Ishikawa (cell line): ENCODE data around the gene TREX2.

Source experiments
- CEBPB ChIP-seq: IDR thresholded peaks from 2 replicates; pipeline ENCODE4 v1.6.1; 2012
- CREB1 ChIP-seq: IDR thresholded peaks from 2 replicates; pipeline ENCODE4 v1.6.1; 2012; ENCODE audit warnings: low read depth
- EGR1 ChIP-seq: IDR thresholded peaks from 2 replicates; pipeline ENCODE4 v1.6.1; 2012
- EP300 ChIP-seq: IDR thresholded peaks from 2 replicates; pipeline ENCODE4 v1.6.1; 2012; ENCODE audit warnings: borderline replicate concordance
- FOXM1 ChIP-seq: IDR thresholded peaks from 2 replicates; pipeline ENCODE4 v1.6.1; 2012; ENCODE audit warnings: low read depth, borderline replicate concordance
- MAX ChIP-seq: IDR thresholded peaks from 2 replicates; pipeline ENCODE4 v1.6.1; 2012
- NFIC ChIP-seq: IDR thresholded peaks from 2 replicates; pipeline ENCODE4 v1.6.1; 2012
- RAD21 ChIP-seq: IDR thresholded peaks from 2 replicates; pipeline ENCODE4 v1.6.1; 2012; ENCODE audit warnings: low read depth
- TAF1 ChIP-seq: IDR thresholded peaks from 2 replicates; pipeline ENCODE4 v1.6.1; 2012; ENCODE audit warnings: low read depth, mild to moderate bottlenecking
- TCF12 ChIP-seq: IDR thresholded peaks from 2 replicates; pipeline ENCODE4 v1.6.1; 2012; ENCODE audit warnings: low read depth
- TEAD4 ChIP-seq: IDR thresholded peaks from 2 replicates; pipeline ENCODE4 v1.6.1; 2012
- YY1 ChIP-seq: IDR thresholded peaks from 2 replicates; pipeline ENCODE4 v1.6.1; 2012; ENCODE audit warnings: low read depth
- ZBTB7A ChIP-seq: IDR thresholded peaks from 2 replicates; pipeline ENCODE4 v1.6.1; 2012; ENCODE audit warnings: low read depth
- TF ChIP-seq, protein P1 (sequence below): IDR thresholded peaks from 2 replicates; pipeline ENCODE4 v1.6.1; 2012; ENCODE audit warnings: low read depth, mild to moderate bottlenecking
- TF ChIP-seq, protein P2 (sequence below): IDR thresholded peaks from 2 replicates; pipeline ENCODE4 v1.6.1; 2012

TREX2 gene

GRCh38 chrX:153435845-153436244 is 10.0 kb downstream of the TREX2 start:
- TF ChIP-seq, protein P1, sequence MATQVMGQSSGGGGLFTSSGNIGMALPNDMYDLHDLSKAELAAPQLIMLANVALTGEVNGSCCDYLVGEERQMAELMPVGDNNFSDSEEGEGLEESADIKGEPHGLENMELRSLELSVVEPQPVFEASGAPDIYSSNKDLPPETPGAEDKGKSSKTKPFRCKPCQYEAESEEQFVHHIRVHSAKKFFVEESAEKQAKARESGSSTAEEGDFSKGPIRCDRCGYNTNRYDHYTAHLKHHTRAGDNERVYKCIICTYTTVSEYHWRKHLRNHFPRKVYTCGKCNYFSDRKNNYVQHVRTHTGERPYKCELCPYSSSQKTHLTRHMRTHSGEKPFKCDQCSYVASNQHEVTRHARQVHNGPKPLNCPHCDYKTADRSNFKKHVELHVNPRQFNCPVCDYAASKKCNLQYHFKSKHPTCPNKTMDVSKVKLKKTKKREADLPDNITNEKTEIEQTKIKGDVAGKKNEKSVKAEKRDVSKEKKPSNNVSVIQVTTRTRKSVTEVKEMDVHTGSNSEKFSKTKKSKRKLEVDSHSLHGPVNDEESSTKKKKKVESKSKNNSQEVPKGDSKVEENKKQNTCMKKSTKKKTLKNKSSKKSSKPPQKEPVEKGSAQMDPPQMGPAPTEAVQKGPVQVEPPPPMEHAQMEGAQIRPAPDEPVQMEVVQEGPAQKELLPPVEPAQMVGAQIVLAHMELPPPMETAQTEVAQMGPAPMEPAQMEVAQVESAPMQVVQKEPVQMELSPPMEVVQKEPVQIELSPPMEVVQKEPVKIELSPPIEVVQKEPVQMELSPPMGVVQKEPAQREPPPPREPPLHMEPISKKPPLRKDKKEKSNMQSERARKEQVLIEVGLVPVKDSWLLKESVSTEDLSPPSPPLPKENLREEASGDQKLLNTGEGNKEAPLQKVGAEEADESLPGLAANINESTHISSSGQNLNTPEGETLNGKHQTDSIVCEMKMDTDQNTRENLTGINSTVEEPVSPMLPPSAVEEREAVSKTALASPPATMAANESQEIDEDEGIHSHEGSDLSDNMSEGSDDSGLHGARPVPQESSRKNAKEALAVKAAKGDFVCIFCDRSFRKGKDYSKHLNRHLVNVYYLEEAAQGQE: no peak
- TF ChIP-seq ZBTB7A (no peak), CREB1 (no peak), YY1 (no peak), MAX (no peak), EGR1 (no peak), TEAD4 (no peak), TAF1 (no peak), TCF12 (no peak), EP300 (no peak), NFIC (no peak), FOXM1 (no peak)
- TF ChIP-seq, protein P2, sequence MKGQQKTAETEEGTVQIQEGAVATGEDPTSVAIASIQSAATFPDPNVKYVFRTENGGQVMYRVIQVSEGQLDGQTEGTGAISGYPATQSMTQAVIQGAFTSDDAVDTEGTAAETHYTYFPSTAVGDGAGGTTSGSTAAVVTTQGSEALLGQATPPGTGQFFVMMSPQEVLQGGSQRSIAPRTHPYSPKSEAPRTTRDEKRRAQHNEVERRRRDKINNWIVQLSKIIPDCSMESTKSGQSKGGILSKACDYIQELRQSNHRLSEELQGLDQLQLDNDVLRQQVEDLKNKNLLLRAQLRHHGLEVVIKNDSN: no peak

- TF ChIP-seq, protein P1: no peak
- TF ChIP-seq CREB1 (no peak), CEBPB (no peak), TAF1 (no peak), ZBTB7A (no peak), EGR1 (no peak), YY1 (no peak), TCF12 (no peak), NFIC (no peak), FOXM1 (no peak), RAD21 (no peak), MAX (no peak), EP300 (no peak), TEAD4 (no peak)
- TF ChIP-seq, protein P2: no peak
These were observed 11.1 kb downstream of the TREX2 start for GRCh38 chrX:153434801-153435200.

DNA sequence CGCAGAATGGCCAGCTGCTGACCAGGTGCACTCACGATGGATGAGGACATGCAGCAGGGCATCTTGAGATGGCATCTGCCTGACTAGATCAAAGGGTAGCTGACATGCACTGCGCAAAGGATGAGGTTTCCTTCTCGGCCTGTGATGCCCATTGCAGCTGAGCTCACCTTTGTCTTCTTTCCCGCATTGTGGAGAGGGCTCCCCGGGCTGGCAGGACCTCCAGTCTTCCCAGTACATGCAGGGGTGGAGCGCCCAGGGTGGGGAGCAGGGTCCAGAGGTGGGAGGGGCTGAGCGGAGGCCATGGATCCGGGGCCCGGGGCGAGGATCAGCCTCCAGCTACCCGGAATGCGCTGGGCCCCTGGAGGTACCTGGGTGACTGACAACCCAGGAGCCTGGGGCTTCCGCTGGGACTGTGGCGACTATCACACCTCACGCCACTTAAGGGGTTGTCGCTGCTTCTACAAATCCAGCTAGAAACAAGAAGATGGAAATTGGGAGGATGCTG is 12.0 kb downstream of the TREX2 start:
- TF ChIP-seq ZBTB7A (no peak), YY1 (no peak), TAF1 (no peak), TEAD4 (no peak), FOXM1 (no peak), MAX (no peak), EGR1 (no peak), CEBPB (no peak), RAD21 (no peak), CREB1 (no peak), EP300 (no peak), NFIC (no peak), TCF12 (no peak)
- TF ChIP-seq, protein P2: no peak
- TF ChIP-seq, protein P1: no peak

GRCh38 chrX:153433161-153433680 is 12.6 kb downstream of the TREX2 start:
- TF ChIP-seq RAD21: no peak
- TF ChIP-seq EP300: no peak
- no peak for TF ChIP-seq FOXM1
- TF ChIP-seq CREB1: no peak
- TF ChIP-seq YY1: no peak
- no peak for TF ChIP-seq NFIC
- no peak for TF ChIP-seq TCF12
